H9 (cell line): ENCODE results near the gene DYNC1H1. TPM values are rescaled to one million over a fixed set of nuclear protein-coding genes. Genes with fewer than 3 reads are reported as not detected.

Experiments used
- DNase-seq: peaks from one replicate; pipeline ENCODE4 v3.0.0-alpha.2; 2017
- H2AFZ ChIP-seq: one replicate; pipeline ENCODE4 v1.6.1; 2013; ENCODE audit warnings: mild to moderate bottlenecking, low read length, control low read depth, moderate library complexity
- H2AK5ac ChIP-seq: 2 replicates; pipeline ENCODE4 v1.6.1; 2013; ENCODE audit warnings: low read length, control low read depth, mixed read lengths; ENCODE audit not compliant: insufficient read length
- H2BK120ac ChIP-seq: one replicate; pipeline ENCODE4 v1.6.1; 2013; ENCODE audit warnings: low read depth, mild to moderate bottlenecking, low read length, control low read depth, inconsistent platforms; ENCODE audit not compliant: poor library complexity, severe bottlenecking
- H2BK12ac ChIP-seq: 2 replicates; pipeline ENCODE4 v1.6.1; 2013; ENCODE audit warnings: low read length, control low read depth, mixed read lengths, low read depth; ENCODE audit not compliant: insufficient read length
- H2BK15ac ChIP-seq: 2 replicates; pipeline ENCODE4 v1.6.1; 2013; ENCODE audit warnings: low read depth, low read length, control low read depth
- H2BK20ac ChIP-seq: one replicate; pipeline ENCODE4 v1.6.1; 2013; ENCODE audit warnings: low read depth, mild to moderate bottlenecking, low read length, control low read depth, inconsistent platforms; ENCODE audit not compliant: poor library complexity, severe bottlenecking
- H2BK5ac ChIP-seq: 2 replicates; pipeline ENCODE4 v1.6.1; 2013; ENCODE audit warnings: low read length, control low read depth, mixed read lengths; ENCODE audit not compliant: insufficient read length
- H3K14ac ChIP-seq: 2 replicates; pipeline ENCODE4 v1.6.1; 2013; ENCODE audit warnings: low read length, control low read depth; ENCODE audit not compliant: insufficient read depth
- H3K18ac ChIP-seq: 2 replicates; pipeline ENCODE4 v1.6.1; 2013; ENCODE audit warnings: low read depth, mild to moderate bottlenecking, mixed read lengths, low read length, control low read depth; ENCODE audit not compliant: insufficient read length
- H3K23ac ChIP-seq: 2 replicates; pipeline ENCODE4 v1.6.1; 2013; ENCODE audit warnings: low read length, control low read depth, mixed read lengths, low read depth; ENCODE audit not compliant: insufficient read length
- H3K23me2 ChIP-seq: 2 replicates; pipeline ENCODE4 v1.6.1; 2013; ENCODE audit warnings: low read depth, mild to moderate bottlenecking, mixed read lengths, low read length, control low read depth; ENCODE audit not compliant: insufficient read length, poor library complexity, severe bottlenecking
- H3K27ac ChIP-seq: 2 replicates; pipeline ENCODE4 v1.5.1; 2013; ENCODE audit warnings: low read length, control low read depth, mixed read lengths, low read depth; ENCODE audit not compliant: insufficient read length
- H3K27me3 ChIP-seq: 2 replicates; pipeline ENCODE4 v1.6.1; 2013; ENCODE audit warnings: low read length, control low read depth, inconsistent platforms; ENCODE audit not compliant: insufficient read depth
- H3K4ac ChIP-seq: 2 replicates; pipeline ENCODE4 v1.6.1; 2013; ENCODE audit warnings: low read depth, mild to moderate bottlenecking, control low read depth, inconsistent platforms, low read length, moderate library complexity
- H3K4me1 ChIP-seq: 2 replicates; pipeline ENCODE4 v1.6.1; 2013; ENCODE audit warnings: low read length, control low read depth, inconsistent platforms; ENCODE audit not compliant: insufficient read depth
- H3K4me2 ChIP-seq: 2 replicates; pipeline ENCODE4 v1.6.1; 2013; ENCODE audit warnings: low read length, control low read depth, mixed read lengths; ENCODE audit not compliant: insufficient read length, insufficient read depth
- H3K56ac ChIP-seq: 2 replicates; pipeline ENCODE4 v1.6.1; 2013; ENCODE audit warnings: low read depth, mild to moderate bottlenecking, mixed read lengths, low read length, control low read depth; ENCODE audit not compliant: insufficient read length
- H3K79me1 ChIP-seq: 2 replicates; pipeline ENCODE4 v1.6.1; 2013; ENCODE audit warnings: low read depth, mild to moderate bottlenecking, moderate library complexity, low read length, control low read depth, inconsistent platforms; ENCODE audit not compliant: insufficient read depth, poor library complexity, severe bottlenecking
- H3K79me2 ChIP-seq: 2 replicates; pipeline ENCODE4 v1.6.1; 2013; ENCODE audit warnings: low read length, control low read depth, inconsistent platforms; ENCODE audit not compliant: insufficient read depth
- H3K9ac ChIP-seq: 2 replicates; pipeline ENCODE4 v1.6.1; 2013; ENCODE audit warnings: low read length, control low read depth, mixed read lengths; ENCODE audit not compliant: insufficient read length; ENCODE audit errors: extremely low read depth
- H3K9me3 ChIP-seq: one replicate; pipeline ENCODE4 v1.6.1; 2013; ENCODE audit warnings: low read depth, low read length, inconsistent platforms; ENCODE audit not compliant: control insufficient read depth
- H3T11ph ChIP-seq: one replicate; pipeline ENCODE4 v1.6.1; 2013; ENCODE audit warnings: mild to moderate bottlenecking, low read length, control low read depth, inconsistent platforms
- H4K20me1 ChIP-seq: one replicate; pipeline ENCODE4 v1.6.1; 2013; ENCODE audit not compliant: control insufficient read depth, insufficient read length, insufficient read depth
- H4K5ac ChIP-seq: 2 replicates; pipeline ENCODE4 v1.6.1; 2013; ENCODE audit warnings: low read depth, mild to moderate bottlenecking, mixed read lengths, low read length, control low read depth; ENCODE audit not compliant: insufficient read length
- H4K8ac ChIP-seq: replicated peaks from 2 replicates; pipeline ENCODE4 v1.6.1; 2013; ENCODE audit warnings: low read length, control low read depth, mixed read lengths, low read depth; ENCODE audit not compliant: insufficient read length
- H4K91ac ChIP-seq: 2 replicates; pipeline ENCODE4 v1.6.1; 2013; ENCODE audit warnings: low read depth, mild to moderate bottlenecking, moderate library complexity, mixed read lengths, low read length, control low read depth; ENCODE audit not compliant: insufficient read length
- H3K27ac Mint-ChIP-seq, 3 experiments: 2 replicates in 2 of 3; 3 replicates in 1 of 3; pipeline ENCODE4 v1.8.0; 2020 to 2021; ENCODE audit warnings: mixed read lengths in 3 of 3, mild to moderate bottlenecking in 1 of 3, moderate library complexity in 1 of 3
- H3K27me3 Mint-ChIP-seq: 2 replicates; pipeline ENCODE4 v1.8.0; 2021; ENCODE audit warnings: low read depth, mild to moderate bottlenecking, moderate library complexity, mixed read lengths
- H3K36me3 Mint-ChIP-seq, 3 experiments: 2 replicates in 2 of 3; 3 replicates in 1 of 3; pipeline ENCODE4 v1.8.0; 2020 to 2021; ENCODE audit warnings: low read depth in 3 of 3, mixed read lengths in 3 of 3; ENCODE audit not compliant: insufficient read depth in 1 of 3
- H3K4me1 Mint-ChIP-seq, 2 experiments: 2 replicates each; pipeline ENCODE4 v1.8.0; 2020; ENCODE audit warnings: mixed read lengths in 2 of 2
- H3K4me3 Mint-ChIP-seq, 2 experiments: 2 replicates in 1 of 2; 3 replicates in 1 of 2; pipeline ENCODE4 v1.8.0; 2020 to 2021; ENCODE audit warnings: mild to moderate bottlenecking in 2 of 2, mixed read lengths in 2 of 2, moderate library complexity in 1 of 2
- H3K9me3 Mint-ChIP-seq, 2 experiments: 2 replicates in 1 of 2; 3 replicates in 1 of 2; pipeline ENCODE4 v1.8.0; 2020; ENCODE audit warnings: mild to moderate bottlenecking in 2 of 2, mixed read lengths in 2 of 2, moderate library complexity in 1 of 2
- WGBS: extraction: QIAGEN DNeasy Blood & Tissue Kit; methylation state at CpG from one replicate; pipeline ENCODE4 v1.1.7; 2013; ENCODE audit warnings: missing lambda C conversion rate, low lambda C conversion rate, mixed read lengths; ENCODE audit not compliant: insufficient read length; ENCODE audit errors: extremely low coverage; 5-methylcytosine and 5-hydroxymethylcytosine counted together
- total RNA-seq: library from RNA; stranded (reverse); gene quantifications from 2 replicates; pipeline ENCODE4 v1.2.1, GENCODE V29; 2021
- TF ChIP-seq, protein P1 (sequence below): fragments of 200-600 bp; sonication (generic); conservative IDR thresholded peaks from 3 replicates; pipeline ENCODE4 v1.8.0; 2021; ENCODE audit warnings: antibody characterized with exemption, mild to moderate bottlenecking

The DYNC1H1 gene
- total RNA-seq, 1 experiment from 2014 or later, result 359 TPM

- H3K4me2 ChIP-seq, result no peak overlapping the region
- H3K27ac ChIP-seq, result no peak overlapping the region
- H2BK20ac ChIP-seq, result no peak overlapping the region
- H4K5ac ChIP-seq, result no peak overlapping the region
- H2BK12ac ChIP-seq, result no peak overlapping the region
- no peaks in the 10 kb centered on the region for H3K23me2 ChIP-seq
- H3K4me3 Mint-ChIP-seq, result peak overlapping the region in 1 of 2 experiments; percentile 39; a peak in 3 of 5 replicates
- H3K18ac ChIP-seq, result no peak overlapping the region
- no peak overlapping the region for H3K23ac ChIP-seq
- no peak overlapping the region for H3K4ac ChIP-seq
- peaks cover 31% of the 10 kb centered on the region for H3K27me3 ChIP-seq
- no peak overlapping the region for H2AK5ac ChIP-seq
- H3T11ph ChIP-seq, result no peak overlapping the region
- no peaks in the 10 kb centered on the region for H3K79me1 ChIP-seq
- H2AFZ ChIP-seq, result no peak overlapping the region
- H4K8ac ChIP-seq, result no peak overlapping the region
- no peak overlapping the region for H3K14ac ChIP-seq
- H3K56ac ChIP-seq, result no peak overlapping the region
- H2BK15ac ChIP-seq, result no peak overlapping the region
- H4K20me1 ChIP-seq, result no peaks in the 10 kb centered on the region
- no peaks in the 10 kb centered on the region for H3K9me3 ChIP-seq
- peak overlapping the region in 1 of 3 experiments; percentile 61; a peak in 1 of 7 replicates for H3K27ac Mint-ChIP-seq
- H3K36me3 Mint-ChIP-seq, result no peaks in the 10 kb centered on the region
- H3K4me1 Mint-ChIP-seq, result peaks cover 18 to 23% of the 10 kb centered on the region in 2 experiments
- no peaks in the 10 kb centered on the region; a peak in 2 of 5 replicates for H3K9me3 Mint-ChIP-seq
- TF ChIP-seq, protein P1, sequence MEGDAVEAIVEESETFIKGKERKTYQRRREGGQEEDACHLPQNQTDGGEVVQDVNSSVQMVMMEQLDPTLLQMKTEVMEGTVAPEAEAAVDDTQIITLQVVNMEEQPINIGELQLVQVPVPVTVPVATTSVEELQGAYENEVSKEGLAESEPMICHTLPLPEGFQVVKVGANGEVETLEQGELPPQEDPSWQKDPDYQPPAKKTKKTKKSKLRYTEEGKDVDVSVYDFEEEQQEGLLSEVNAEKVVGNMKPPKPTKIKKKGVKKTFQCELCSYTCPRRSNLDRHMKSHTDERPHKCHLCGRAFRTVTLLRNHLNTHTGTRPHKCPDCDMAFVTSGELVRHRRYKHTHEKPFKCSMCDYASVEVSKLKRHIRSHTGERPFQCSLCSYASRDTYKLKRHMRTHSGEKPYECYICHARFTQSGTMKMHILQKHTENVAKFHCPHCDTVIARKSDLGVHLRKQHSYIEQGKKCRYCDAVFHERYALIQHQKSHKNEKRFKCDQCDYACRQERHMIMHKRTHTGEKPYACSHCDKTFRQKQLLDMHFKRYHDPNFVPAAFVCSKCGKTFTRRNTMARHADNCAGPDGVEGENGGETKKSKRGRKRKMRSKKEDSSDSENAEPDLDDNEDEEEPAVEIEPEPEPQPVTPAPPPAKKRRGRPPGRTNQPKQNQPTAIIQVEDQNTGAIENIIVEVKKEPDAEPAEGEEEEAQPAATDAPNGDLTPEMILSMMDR, result no peak
- DNase-seq, result peak; percentile 67
- H3K79me2 ChIP-seq, result no peaks in the 10 kb centered on the region
- no CpG with 5 or more reads among the region's 5 CpGs for WGBS
- 0 out of 2 replicates have a peak, but pooled peaks cover 2% of the 10 kb centered on the region for H3K4me1 ChIP-seq
- no peak overlapping the region for H2BK120ac ChIP-seq
- H2BK5ac ChIP-seq, result no peak overlapping the region
- no peak overlapping the region for H3K9ac ChIP-seq
- peaks cover 77% of the 10 kb centered on the region for H3K27me3 Mint-ChIP-seq
- no peak overlapping the region for H4K91ac ChIP-seq
Observed at GRCh38 chr14:101945171-101945570, 19.2 kb upstream of the DYNC1H1 start.
